Neural crest cell (in vitro differentiated cells): ENCODE data around the gene SNAPIN. TPM values are rescaled to one million over a fixed set of nuclear protein-coding genes. Genes with fewer than 3 reads are reported as not detected.
"Not testable (repeated sequence)": the region's sequence is repeated elsewhere in the genome, so short reads cannot be mapped to it uniquely, and the experiment has no call there.

ENCODE experiments used
- DNase-seq: peaks from one replicate; pipeline ENCODE4 v3.0.0; 2021; ENCODE audit warnings: low read depth, mixed read lengths, low spot score
- H3K27ac Mint-ChIP-seq: one replicate; pipeline ENCODE4 v1.8.0; 2021; ENCODE audit warnings: mild to moderate bottlenecking, mixed read lengths; ENCODE audit not compliant: unreplicated experiment
- H3K27me3 Mint-ChIP-seq: 2 replicates; pipeline ENCODE4 v1.8.0; 2021; ENCODE audit warnings: low read depth, mild to moderate bottlenecking, mixed read lengths
- H3K36me3 Mint-ChIP-seq: 2 replicates; pipeline ENCODE4 v1.8.0; 2021; ENCODE audit warnings: low read depth, mild to moderate bottlenecking, mixed read lengths
- H3K4me1 Mint-ChIP-seq: 2 replicates; pipeline ENCODE4 v1.8.0; 2021; ENCODE audit warnings: mixed read lengths
- H3K4me3 Mint-ChIP-seq: one replicate; pipeline ENCODE4 v1.8.0; 2021; ENCODE audit warnings: mild to moderate bottlenecking, mixed read lengths
- H3K9me3 Mint-ChIP-seq: 2 replicates; pipeline ENCODE4 v1.8.0; 2021; ENCODE audit warnings: mixed read lengths
- CTCF ChIP-seq: fragments of 200-600 bp; sonication (generic); conservative IDR thresholded peaks from 2 replicates; pipeline ENCODE4 v1.5.0; 2021; ENCODE audit warnings: antibody characterized with exemption, mild to moderate bottlenecking
- total RNA-seq: library from RNA; stranded (reverse); gene quantifications from 2 replicates; pipeline ENCODE4 v1.2.1, GENCODE V29; 2021

The SNAPIN gene
- total RNA-seq, 1 donor from 2014 or later: 55.4 TPM

- Mint-ChIP-seq H3K4me1 (peaks cover 37% of the 10 kb centered on the region), H3K36me3 (peaks cover 24% of the 10 kb centered on the region), H3K27me3 (no peaks in the 10 kb centered on the region), H3K9me3 (peaks cover 3% of the 10 kb centered on the region), H3K27ac (no peak overlapping the region), H3K4me3 (peak overlapping the region; percentile 90)
- TF ChIP-seq CTCF: no peak
- no peak for DNase-seq
These were observed 22.2 kb upstream of the SNAPIN start for GRCh38 chr1:153636312-153636711.

GRCh38 chr1:153638261-153638660 is 20.2 kb upstream of the SNAPIN start:
- Mint-ChIP-seq H3K9me3 (peaks cover 1% of the 10 kb centered on the region), H3K4me3 (no peak overlapping the region), H3K27me3 (no peaks in the 10 kb centered on the region), H3K36me3 (peaks cover 29% of the 10 kb centered on the region), H3K27ac (no peak overlapping the region), H3K4me1 (peaks cover 34% of the 10 kb centered on the region)
- no peak for TF ChIP-seq CTCF
- no peak for DNase-seq

- no peaks in the 10 kb centered on the region for H3K9me3 Mint-ChIP-seq
- H3K27ac Mint-ChIP-seq: no peak overlapping the region
- TF ChIP-seq CTCF: no peak
- peaks cover 27% of the 10 kb centered on the region for H3K36me3 Mint-ChIP-seq
- no peaks in the 10 kb centered on the region for H3K27me3 Mint-ChIP-seq
- no peak overlapping the region for H3K4me3 Mint-ChIP-seq
- H3K4me1 Mint-ChIP-seq: peaks cover 29% of the 10 kb centered on the region
- no peak for DNase-seq
These were observed 19.2 kb upstream of the SNAPIN start for GRCh38 chr1:153639280-153639679.

GRCh38 chr1:153640213-153640612 is 18.3 kb upstream of the SNAPIN start:
- DNase-seq, H3K4me3 Mint-ChIP-seq, H3K9me3 Mint-ChIP-seq, H3K27me3 Mint-ChIP-seq, H3K27ac Mint-ChIP-seq: not testable (repeated sequence)
- H3K4me1 Mint-ChIP-seq: peaks cover 22% of the 10 kb centered on the region
- peaks cover 30% of the 10 kb centered on the region for H3K36me3 Mint-ChIP-seq

GRCh38 chr1:153640861-153641260 is 17.6 kb upstream of the SNAPIN start:
- H3K27ac Mint-ChIP-seq: no peak overlapping the region
- peaks cover 36% of the 10 kb centered on the region for H3K36me3 Mint-ChIP-seq

GRCh38 chr1:153642161-153642560 is 16.3 kb upstream of the SNAPIN start:
- Mint-ChIP-seq H3K4me3 (no peak overlapping the region), H3K36me3 (peaks cover 36% of the 10 kb centered on the region), H3K9me3 (no peaks in the 10 kb centered on the region), H3K27ac (no peak overlapping the region), H3K4me1 (peaks cover 12% of the 10 kb centered on the region), H3K27me3 (no peaks in the 10 kb centered on the region)
- DNase-seq: no peak
- no peak for TF ChIP-seq CTCF

More at GRCh38 chr1:153640861-153641260, 17.6 kb upstream of the SNAPIN start:
- DNase-seq: no peak
- no peak for TF ChIP-seq CTCF
- H3K4me1 Mint-ChIP-seq: peaks cover 18% of the 10 kb centered on the region
- no peaks in the 10 kb centered on the region for H3K27me3 Mint-ChIP-seq
- no peaks in the 10 kb centered on the region for H3K9me3 Mint-ChIP-seq
- peak overlapping the region; percentile 2 for H3K4me3 Mint-ChIP-seq
